SK-N-SH treated with all-trans-retinoic acid at 6 μM for 48 hours (cell line): ENCODE results near the gene GFM2.

Source experiments
- ARNTL ChIP-seq: fragments of 450-650 bp; formaldehyde crosslinking; IDR thresholded peaks from 2 replicates; pipeline ENCODE4 v1.5.0; 2020; ENCODE audit warnings: low read depth, mild to moderate bottlenecking, moderate library complexity, borderline replicate concordance
- CREB5 ChIP-seq: fragments of 250-450 bp; sonication (Bioruptor Pico); IDR thresholded peaks from 2 replicates; pipeline ENCODE4 v1.5.1; 2020; ENCODE audit warnings: low read depth, mild to moderate bottlenecking, moderate library complexity
- CSRNP3 ChIP-seq: fragments of 250-450 bp; sonication (Bioruptor Pico); IDR thresholded peaks from 2 replicates; pipeline ENCODE4 v1.5.1; 2021; ENCODE audit warnings: mild to moderate bottlenecking, moderate library complexity
- ESRRG ChIP-seq: fragments of 250-450 bp; sonication (Bioruptor Pico); IDR thresholded peaks from 2 replicates; pipeline ENCODE4 v1.6.1; 2021; ENCODE audit warnings: mild to moderate bottlenecking
- ISL1 ChIP-seq: fragments of 250-450 bp; sonication (Bioruptor Pico); IDR thresholded peaks from 2 replicates; pipeline ENCODE4 v2.1.2; 2022; ENCODE audit warnings: mild to moderate bottlenecking, moderate library complexity
- RARB ChIP-seq: fragments of 250-450 bp; sonication (Bioruptor Pico); IDR thresholded peaks from 2 replicates; pipeline ENCODE4 v1.8.0; 2021; ENCODE audit warnings: mild to moderate bottlenecking, moderate library complexity
- TSHZ2 ChIP-seq: fragments of 250-450 bp; sonication (Bioruptor Pico); IDR thresholded peaks from 2 replicates; pipeline ENCODE4 v1.5.0; 2020; ENCODE audit warnings: mild to moderate bottlenecking, moderate library complexity
- ZFP30 ChIP-seq: fragments of 450-650 bp; formaldehyde crosslinking; IDR thresholded peaks from 2 replicates; pipeline ENCODE4 v1.5.0; 2022; ENCODE audit warnings: mild to moderate bottlenecking, moderate library complexity
- ZNF70 ChIP-seq: fragments of 450-650 bp; formaldehyde crosslinking; IDR thresholded peaks from 2 replicates; pipeline ENCODE4 v1.5.0; 2020; ENCODE audit warnings: mild to moderate bottlenecking, moderate library complexity
- TF ChIP-seq, protein P1 (sequence below): fragments of 250-450 bp; sonication (Bioruptor Pico); IDR thresholded peaks from 2 replicates; pipeline ENCODE4 v1.8.0; 2020; ENCODE audit warnings: mild to moderate bottlenecking, moderate library complexity, borderline replicate concordance

GRCh38 chr5:74772359-74772758 is 5.4 kb upstream of the GFM2 start:
- no peak for TF ChIP-seq ZFP30
- TF ChIP-seq CSRNP3 (CRISPR knock-in tag), result no peak
- no peak for TF ChIP-seq CREB5 (CRISPR knock-in tag)
- TF ChIP-seq, protein P1, sequence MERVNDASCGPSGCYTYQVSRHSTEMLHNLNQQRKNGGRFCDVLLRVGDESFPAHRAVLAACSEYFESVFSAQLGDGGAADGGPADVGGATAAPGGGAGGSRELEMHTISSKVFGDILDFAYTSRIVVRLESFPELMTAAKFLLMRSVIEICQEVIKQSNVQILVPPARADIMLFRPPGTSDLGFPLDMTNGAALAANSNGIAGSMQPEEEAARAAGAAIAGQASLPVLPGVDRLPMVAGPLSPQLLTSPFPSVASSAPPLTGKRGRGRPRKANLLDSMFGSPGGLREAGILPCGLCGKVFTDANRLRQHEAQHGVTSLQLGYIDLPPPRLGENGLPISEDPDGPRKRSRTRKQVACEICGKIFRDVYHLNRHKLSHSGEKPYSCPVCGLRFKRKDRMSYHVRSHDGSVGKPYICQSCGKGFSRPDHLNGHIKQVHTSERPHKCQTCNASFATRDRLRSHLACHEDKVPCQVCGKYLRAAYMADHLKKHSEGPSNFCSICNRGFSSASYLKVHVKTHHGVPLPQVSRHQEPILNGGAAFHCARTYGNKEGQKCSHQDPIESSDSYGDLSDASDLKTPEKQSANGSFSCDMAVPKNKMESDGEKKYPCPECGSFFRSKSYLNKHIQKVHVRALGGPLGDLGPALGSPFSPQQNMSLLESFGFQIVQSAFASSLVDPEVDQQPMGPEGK (CRISPR knock-in tag), result no peak
- no peak for TF ChIP-seq ESRRG
- TF ChIP-seq ARNTL (CRISPR knock-in tag), result no peak
- no peak for TF ChIP-seq RARB (CRISPR knock-in tag)
- TF ChIP-seq TSHZ2 (CRISPR knock-in tag), result no peak
- no peak for TF ChIP-seq ZNF70 (CRISPR knock-in tag)
- TF ChIP-seq ISL1 (CRISPR knock-in tag), result no peak
